ENCODE results near the gene ZNF766. TPM values are rescaled to one million over a fixed set of nuclear protein-coding genes. Genes with fewer than 3 reads are reported as not detected.

ZNF766 gene
- total RNA-seq, 4 donors from 2014 or later = 8.0 to 17.1 (median 12.3) TPM

- Histone ChIP-seq H3K4me1 (peaks cover 19% of the 10 kb centered on the region), H3K27me3 (no peaks in the 10 kb centered on the region), H3K9me3 (peaks cover 1% of the 10 kb centered on the region), H3K27ac (peak within 1 kb of the TSS; percentile 95), H3K4me3 (peak within 1 kb of the TSS; percentile 82), H3K36me3 (peaks cover 34% of the 10 kb centered on the region)
- TF ChIP-seq EP300 (IDR thresholded peaks at IDR 0.05) (no peak), POLR2A (IDR thresholded peaks at IDR 0.05) (peak; percentile 32 to 37), CTCF (IDR thresholded peaks at IDR 0.05) (no peak), POLR2AphosphoS5 (IDR thresholded peaks at IDR 0.05) (peak in 2 of 3 donors; percentile 26 to 39)
- 2% methylated on average over 30 of the region's 75 CpGs for WGBS
- DNase-seq (ENCODE audit: low spot score in 2 of 2) = peak; percentile 90 to 93
Observed at GRCh38 chr19:52296773-52297600, 27.6 kb downstream of the ZNF766 start, which contains the start of gene ZNF480. Gene ZNF480 (plus strand): TSS chr19:52297169. CDS start chr19:52300413, 3,244 bp downstream.

GRCh38 chr19:52297601-52298364 is 28.4 kb downstream of the ZNF766 start:
- TF ChIP-seq POLR2A (IDR thresholded peaks at IDR 0.05) (no peak), POLR2AphosphoS5 (IDR thresholded peaks at IDR 0.05) (no peak), EP300 (IDR thresholded peaks at IDR 0.05) (no peak), CTCF (IDR thresholded peaks at IDR 0.05) (no peak)
- Histone ChIP-seq H3K4me3 (peak overlapping the region; percentile 82), H3K4me1 (peaks cover 19% of the 10 kb centered on the region), H3K36me3 (peaks cover 38% of the 10 kb centered on the region), H3K9me3 (no peaks in the 10 kb centered on the region), H3K27me3 (no peaks in the 10 kb centered on the region), H3K27ac (peak overlapping the region; percentile 95)
- DNase-seq (ENCODE audit: low spot score in 2 of 2) = no peak
- WGBS = 13% methylated on average over 18 of the region's 18 CpGs

GRCh38 chr19:52307275-52307674 is 37.9 kb downstream of the ZNF766 start:
- H3K4me1 ChIP-seq = no peaks in the 10 kb centered on the region
- H3K36me3 ChIP-seq = peaks cover 94% of the 10 kb centered on the region
- no peaks in the 10 kb centered on the region for H3K27me3 ChIP-seq
- DNase-seq (ENCODE audit: low spot score in 2 of 2) = no peak
- H3K27ac ChIP-seq = no peak overlapping the region
- TF ChIP-seq POLR2A (IDR thresholded peaks at IDR 0.05) = no peak
- H3K4me3 ChIP-seq = no peak overlapping the region
- WGBS = 97% methylated on average over 10 of the region's 10 CpGs
- peaks cover 49% of the 10 kb centered on the region for H3K9me3 ChIP-seq

GRCh38 chr19:52322429-52322828 is 53.0 kb downstream of the ZNF766 start:
- Histone ChIP-seq H3K27ac (no peak overlapping the region), H3K27me3 (no peaks in the 10 kb centered on the region), H3K36me3 (peaks cover 56% of the 10 kb centered on the region), H3K4me1 (no peaks in the 10 kb centered on the region), H3K9me3 (peaks cover 71% of the 10 kb centered on the region), H3K4me3 (no peak overlapping the region)
- 97% methylated on average over 6 of the region's 6 CpGs for WGBS
- TF ChIP-seq EP300 (IDR thresholded peaks at IDR 0.05) (no peak), POLR2AphosphoS5 (IDR thresholded peaks at IDR 0.05) (no peak), CTCF (IDR thresholded peaks at IDR 0.05) (no peak), POLR2A (IDR thresholded peaks at IDR 0.05) (no peak)
- DNase-seq (ENCODE audit: low spot score in 2 of 2) = no peak

GRCh38 chr19:52331757-52332156 is 62.4 kb downstream of the ZNF766 start:
- 96% methylated on average over 10 of the region's 10 CpGs for WGBS
- Histone ChIP-seq H3K4me1 (peaks cover 3% of the 10 kb centered on the region), H3K27ac (no peak overlapping the region), H3K4me3 (no peak overlapping the region), H3K36me3 (no peaks in the 10 kb centered on the region), H3K27me3 (no peaks in the 10 kb centered on the region), H3K9me3 (peaks cover 34% of the 10 kb centered on the region)
- DNase-seq (ENCODE audit: low spot score in 2 of 2) = no peak
- no peak for TF ChIP-seq POLR2AphosphoS5 (IDR thresholded peaks at IDR 0.05)
- no peak for TF ChIP-seq EP300 (IDR thresholded peaks at IDR 0.05)

GRCh38 chr19:52335768-52336116 is 66.4 kb downstream of the ZNF766 start:
- H3K4me1 ChIP-seq = peaks cover 9% of the 10 kb centered on the region
- WGBS = 69% methylated on average over 7 of the region's 9 CpGs
- no peaks in the 10 kb centered on the region for H3K36me3 ChIP-seq
- H3K27ac ChIP-seq = peak overlapping the region; percentile 81
- no peak for TF ChIP-seq POLR2A (IDR thresholded peaks at IDR 0.05)
- TF ChIP-seq POLR2AphosphoS5 (IDR thresholded peaks at IDR 0.05) = no peak
- no peak for TF ChIP-seq EP300 (IDR thresholded peaks at IDR 0.05)
- no peak for TF ChIP-seq CTCF (IDR thresholded peaks at IDR 0.05)
- peaks cover 16% of the 10 kb centered on the region for H3K9me3 ChIP-seq
- peak overlapping the region; percentile 68 for H3K4me3 ChIP-seq
- H3K27me3 ChIP-seq = no peaks in the 10 kb centered on the region
- no peak for DNase-seq (ENCODE audit: low spot score in 2 of 2)

Data from suprapubic skin (tissue), 4 donors.